GM18520 (cell line): ENCODE data around the gene SCLY.
"Not testable (repeated sequence)": the region's sequence is repeated elsewhere in the genome, so short reads cannot be mapped to it uniquely, and the experiment has no call there.

Experiments
- ATAC-seq: cut with Tn5 transposase; IDR thresholded peaks from one replicate; pipeline ENCODE4 v1.9.1; 2021; ENCODE audit not compliant: unreplicated experiment

The SCLY gene

DNA sequence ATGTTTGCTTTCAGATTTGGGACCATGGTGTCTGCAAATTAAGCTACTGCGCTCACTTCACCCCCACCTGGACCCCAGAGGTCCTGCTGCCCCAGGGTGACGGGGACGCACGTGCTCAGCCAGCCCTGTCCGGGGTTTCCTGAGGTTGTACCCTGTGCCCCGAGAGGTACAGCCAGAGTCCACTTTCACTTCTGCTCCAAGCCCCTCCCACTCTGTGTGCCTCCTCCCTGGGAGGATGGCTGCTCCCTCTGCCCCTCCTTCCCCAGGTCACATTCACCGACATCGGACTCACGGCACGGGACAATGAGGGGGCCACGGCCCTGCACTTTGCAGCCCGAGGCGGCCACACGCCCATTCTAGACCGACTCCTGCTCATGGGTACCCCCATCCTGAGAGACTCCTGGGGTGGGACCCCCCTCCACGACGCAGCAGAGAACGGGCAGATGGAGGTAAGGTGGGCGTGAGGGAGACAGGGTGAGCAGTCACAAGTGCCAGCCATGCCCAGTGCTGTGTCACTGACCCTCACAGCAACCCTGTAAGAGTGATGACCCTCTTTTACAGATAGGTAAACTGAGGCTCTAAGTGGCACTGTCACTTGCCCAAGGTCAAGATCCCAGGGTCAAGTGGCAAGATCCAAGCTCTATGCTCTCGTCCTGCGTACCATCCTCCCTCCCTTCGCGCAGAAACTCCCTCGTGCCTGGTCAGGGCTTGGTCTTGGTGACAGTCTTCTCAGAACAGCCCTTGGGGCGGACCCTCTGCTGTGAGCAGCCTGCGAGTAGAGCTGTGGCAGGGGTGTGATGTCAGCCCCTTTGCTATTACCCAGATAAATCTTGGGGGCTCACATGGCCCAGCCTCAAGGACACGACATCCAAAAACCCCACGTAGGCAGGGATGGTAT is 47.0 kb downstream of the SCLY start:
- ATAC-seq = no peak

DNA sequence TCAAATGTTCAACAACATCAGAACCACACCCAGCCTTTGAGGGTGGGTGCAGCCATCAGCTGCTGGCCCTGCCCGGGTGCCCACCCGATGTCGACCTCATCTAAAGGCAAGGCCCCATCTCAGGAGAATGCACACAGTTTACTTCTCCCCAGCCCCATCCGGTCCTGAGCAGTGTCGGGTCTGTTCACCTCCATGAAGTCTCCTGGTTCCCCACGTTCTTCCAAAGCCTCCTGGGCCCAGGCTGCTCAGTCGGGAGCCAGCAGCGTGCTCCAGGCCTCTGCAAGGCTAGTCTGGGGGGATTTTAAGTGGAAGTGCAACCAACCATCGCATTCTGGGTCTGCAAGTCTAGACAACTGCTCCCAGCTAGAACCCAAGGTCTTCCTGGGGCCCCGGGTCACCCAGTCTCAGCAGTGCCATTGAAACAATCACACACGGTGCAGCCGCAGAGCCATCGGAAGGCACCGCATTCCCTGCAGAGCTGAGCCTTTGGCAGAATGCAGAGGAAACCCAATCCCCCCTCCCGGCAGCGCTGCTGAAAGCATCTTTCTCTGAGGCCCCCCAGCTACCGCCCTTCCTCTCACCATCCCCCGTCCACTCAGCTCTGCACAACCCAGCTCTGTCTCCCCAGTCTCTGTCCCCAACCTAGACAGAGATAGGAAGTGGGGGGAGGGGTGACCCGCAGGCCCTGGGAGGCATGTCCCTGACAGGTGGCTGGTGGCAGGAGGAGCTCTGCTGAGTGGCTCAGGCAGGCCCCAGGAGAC is 47.8 kb downstream of the SCLY start:
- ATAC-seq = no peak

- no peak for ATAC-seq
These were observed 52.8 kb downstream of the SCLY start for GRCh38 chr2:238113611-238114010.

- ATAC-seq = no peak
These were observed 53.6 kb downstream of the SCLY start for GRCh38 chr2:238114331-238114841.

DNA sequence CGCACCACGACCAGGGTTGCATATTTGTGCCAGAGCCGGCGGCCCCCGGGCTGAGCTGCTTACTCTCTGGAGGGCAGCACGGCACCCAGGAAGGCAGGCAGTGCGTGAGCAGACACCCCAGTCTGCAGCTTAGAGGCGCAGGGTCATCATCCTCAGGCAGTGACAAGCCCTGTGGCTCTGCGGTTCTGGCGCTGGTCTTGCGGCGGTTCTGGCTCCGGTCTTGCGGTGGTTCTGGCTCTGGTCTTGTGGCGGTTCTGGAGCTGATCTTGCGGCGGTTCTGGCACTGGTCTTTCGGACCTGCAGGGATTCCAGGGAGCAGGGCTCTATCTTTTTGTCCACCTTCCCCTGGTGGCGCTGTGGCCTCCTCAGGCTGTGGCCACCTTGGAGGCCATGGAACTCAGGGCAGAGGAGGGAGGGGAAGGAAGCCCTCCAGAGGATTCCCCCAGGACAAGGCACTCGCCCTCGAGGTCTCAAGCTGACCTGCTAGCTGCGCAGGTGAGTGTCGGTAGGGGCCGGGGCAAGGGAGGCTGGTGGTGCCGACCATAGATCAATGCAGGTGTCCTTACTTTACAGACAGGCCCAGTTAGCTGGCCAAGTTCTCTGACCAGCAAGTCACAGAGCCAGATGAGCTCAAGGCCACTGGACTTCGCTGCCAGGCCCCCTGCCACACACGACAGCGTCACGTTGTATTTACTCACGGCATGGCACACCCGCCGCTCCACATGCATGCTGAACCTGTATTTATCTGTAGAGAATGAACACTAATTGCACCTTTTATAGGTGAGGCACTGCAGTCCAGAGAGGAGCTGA is 54.3 kb downstream of the SCLY start:
- no peak for ATAC-seq

- ATAC-seq = not testable (repeated sequence)
These were observed 54.9 kb downstream of the SCLY start for GRCh38 chr2:238115709-238116108.

DNA sequence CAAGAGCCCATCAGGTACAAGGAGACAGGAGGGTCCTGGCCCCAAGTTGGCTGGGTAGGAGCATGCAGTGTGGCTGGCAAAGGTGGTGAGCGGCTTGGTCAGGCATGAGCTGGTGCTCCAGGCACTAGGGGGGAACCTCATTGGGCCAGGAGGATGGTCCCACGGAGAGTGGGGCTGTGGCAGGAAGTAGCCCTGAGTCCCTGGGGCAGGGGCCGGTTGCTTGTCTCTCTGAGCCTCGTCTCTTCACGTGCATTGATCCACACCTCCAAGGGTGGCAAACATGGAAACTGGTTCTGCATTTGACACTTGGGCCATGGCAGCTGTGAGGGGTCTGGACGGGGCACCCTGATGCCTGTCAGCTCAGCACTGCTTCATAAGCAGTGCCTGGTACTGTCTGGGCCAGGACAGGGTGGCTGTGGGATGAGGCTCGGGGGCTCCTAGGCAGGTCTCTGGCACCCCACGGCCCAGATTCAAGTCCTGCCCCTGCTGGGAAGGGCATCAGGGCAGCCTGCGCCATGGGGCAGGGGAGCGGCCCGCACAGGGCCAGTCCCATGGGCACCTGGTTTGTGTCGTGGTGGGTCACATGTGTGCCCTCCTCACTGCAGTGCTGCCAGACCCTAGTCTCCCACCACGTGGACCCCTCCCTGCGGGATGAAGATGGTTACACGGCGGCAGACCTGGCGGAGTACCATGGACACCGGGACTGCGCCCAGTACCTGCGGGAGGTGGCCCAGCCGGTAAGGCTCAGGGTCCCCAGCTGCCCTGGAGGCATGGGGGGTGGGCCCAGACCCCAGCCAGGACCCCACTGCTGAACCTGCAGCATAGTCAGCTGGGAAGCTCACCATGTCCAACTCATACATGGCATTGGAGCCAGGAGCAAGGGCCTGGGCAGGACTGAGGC is 55.7 kb downstream of the SCLY start:
- ATAC-seq = no peak

- ATAC-seq = no peak
These were observed 56.7 kb downstream of the SCLY start for GRCh38 chr2:238117199-238118154.

GRCh38 chr2:238119756-238120462 is 59.1 kb downstream of the SCLY start:
- ATAC-seq = no peak

GRCh38 chr2:238120463-238121298 is 59.9 kb downstream of the SCLY start:
- no peak for ATAC-seq

GRCh38 chr2:238121511-238122286 is 60.9 kb downstream of the SCLY start:
- ATAC-seq = no peak

DNA sequence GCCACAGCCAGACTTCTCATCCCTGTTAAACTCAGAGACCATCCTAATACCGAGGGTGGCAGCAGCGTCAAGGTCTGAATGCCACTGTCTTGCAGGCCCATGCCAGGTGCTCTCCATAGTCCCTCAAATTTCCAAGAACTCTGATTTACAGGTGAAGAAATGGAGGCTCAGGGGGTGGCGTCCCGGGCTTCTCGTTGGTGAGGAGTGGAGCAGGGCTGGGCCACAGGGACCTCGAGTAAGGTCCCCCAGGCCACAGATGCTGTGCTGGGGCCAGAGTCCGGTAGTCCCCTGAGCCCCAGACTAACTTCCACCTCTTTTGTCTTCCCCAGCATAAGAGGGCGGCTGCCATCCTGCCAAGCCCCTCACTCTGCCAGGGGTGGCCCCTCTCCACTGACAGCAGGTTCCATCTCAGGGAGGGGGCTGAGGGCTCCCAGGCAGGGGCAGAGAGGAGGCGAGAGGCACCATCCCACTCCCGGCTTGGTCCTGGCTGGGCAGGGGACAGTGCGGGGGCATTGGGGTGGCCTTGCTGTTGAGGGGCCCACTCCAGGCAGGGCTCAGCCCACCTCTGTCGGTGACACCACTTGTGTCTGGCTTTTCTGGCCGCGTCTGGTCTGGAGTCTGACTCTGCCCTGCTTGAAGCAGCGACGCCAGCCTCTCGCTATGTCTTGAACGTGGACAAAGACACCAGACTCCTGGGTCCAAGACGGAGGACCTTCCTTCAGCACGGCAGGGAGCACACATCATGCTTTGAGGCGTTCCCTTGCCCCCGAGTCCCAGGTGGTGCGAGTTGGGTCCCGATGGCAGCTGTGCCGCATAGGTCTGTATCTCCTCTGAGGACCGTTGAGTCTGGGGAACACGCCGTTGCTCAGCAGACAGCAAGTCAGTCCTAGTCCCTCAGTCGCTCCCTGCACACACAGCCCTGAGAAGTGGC is 61.8 kb downstream of the SCLY start:
- ATAC-seq = no peak

- no peak for ATAC-seq
These were observed 62.6 kb downstream of the SCLY start for GRCh38 chr2:238123218-238123971.

- ATAC-seq = no peak
These were observed 63.2 kb downstream of the SCLY start for GRCh38 chr2:238123991-238124470.
